ENCODE measurements around the gene LONRF3.
A peak's percentile ranks its signal among the peaks of the same experiment; 100 is the strongest.

Gene LONRF3

DNA sequence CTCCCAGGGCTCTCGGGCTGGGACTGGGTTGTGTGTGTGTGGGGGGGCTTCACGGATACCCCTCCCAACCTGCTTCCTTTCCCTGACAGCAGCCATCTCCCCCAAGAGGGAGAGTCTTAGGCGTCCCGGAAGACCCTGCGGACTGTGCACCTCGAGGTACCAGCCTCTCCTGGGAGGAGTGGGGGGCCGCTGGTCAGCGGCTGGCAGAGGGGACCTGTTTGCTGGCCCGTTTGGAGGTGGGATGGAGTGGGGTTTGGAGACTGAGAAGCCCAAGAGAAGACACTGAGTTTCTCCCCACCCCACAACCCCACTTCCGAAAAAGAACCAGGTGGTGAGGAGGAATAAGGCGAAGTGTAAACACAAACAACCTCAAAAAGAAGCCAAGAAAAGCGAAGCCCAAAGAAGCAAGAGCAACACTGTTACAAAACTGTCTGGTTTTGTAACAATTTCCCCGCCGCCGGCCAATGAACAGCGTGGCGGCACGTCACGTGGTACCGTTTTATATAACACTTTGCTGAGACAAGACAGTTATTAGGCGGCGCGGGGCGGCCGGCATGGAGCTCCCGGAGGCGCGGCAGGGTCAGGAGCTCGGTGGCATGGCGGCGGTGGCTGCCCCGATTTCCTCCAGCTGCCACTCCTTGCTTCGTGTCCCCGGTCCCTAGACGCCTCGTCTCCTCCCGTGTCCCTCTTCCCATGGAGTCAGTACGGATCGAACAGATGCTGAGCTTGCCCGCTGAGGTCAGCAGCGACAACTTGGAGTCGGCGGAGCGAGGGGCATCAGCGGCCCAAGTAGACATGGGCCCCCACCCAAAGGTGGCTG lies at the start of gene LONRF3:
Gene LONRF3 (plus strand): TSS at position 531 of the 820 bp plus-strand sequence. CDS start 163 bp downstream, at position 694.
- in situ Hi-C loops (cut with MboI; ENCODE audit: low sequenced_read_pairs): no loop called here
- no peak for DNase-seq (ENCODE audit: low spot score in 2 of 2)
- H3K27me3 ChIP-seq (ENCODE audit: low read depth): peaks cover 37% of the 10 kb centered on the region

DNA sequence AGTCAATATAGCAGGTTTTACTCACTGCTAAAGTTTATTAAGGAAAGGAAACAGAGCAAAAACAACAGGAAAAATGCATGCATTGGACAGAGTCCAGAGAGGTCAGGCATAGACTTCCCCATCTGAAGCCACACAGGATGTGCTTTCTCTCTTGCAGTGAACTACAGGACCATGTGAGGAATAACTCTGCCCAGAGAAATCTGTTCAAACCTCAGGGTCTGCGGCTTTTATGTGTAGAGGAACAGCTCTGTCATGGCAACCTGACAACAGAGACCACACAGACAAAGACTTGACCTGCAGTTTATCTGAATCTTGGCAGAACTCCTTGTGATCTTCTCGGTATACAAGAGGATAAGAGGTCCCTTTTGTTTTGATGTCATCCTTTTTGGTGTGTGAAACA lies 46.3 kb upstream of the LONRF3 start:
- Histone ChIP-seq H3K36me3 (replicated peaks) (no peaks in the 10 kb centered on the region), H3K27me3 (ENCODE audit: low read depth) (no peaks in the 10 kb centered on the region), H3K9me3 (no peaks in the 10 kb centered on the region), H3K4me3 (no peak overlapping the region), H3K4me1 (no peaks in the 10 kb centered on the region)
- in situ Hi-C loops (cut with MboI; ENCODE audit: low sequenced_read_pairs): no loop called here
- no peak for DNase-seq (ENCODE audit: low spot score in 2 of 2)

More for the DNA sequence above, at the start of gene LONRF3:
- Histone ChIP-seq H3K4me1 (peaks cover 9% of the 10 kb centered on the region), H3K36me3 (replicated peaks) (no peaks in the 10 kb centered on the region), H3K4me3 (peak within 1 kb of the TSS; percentile 13; the same call in 1 of the 2 replicates), H3K9me3 (no peaks in the 10 kb centered on the region)

DNA sequence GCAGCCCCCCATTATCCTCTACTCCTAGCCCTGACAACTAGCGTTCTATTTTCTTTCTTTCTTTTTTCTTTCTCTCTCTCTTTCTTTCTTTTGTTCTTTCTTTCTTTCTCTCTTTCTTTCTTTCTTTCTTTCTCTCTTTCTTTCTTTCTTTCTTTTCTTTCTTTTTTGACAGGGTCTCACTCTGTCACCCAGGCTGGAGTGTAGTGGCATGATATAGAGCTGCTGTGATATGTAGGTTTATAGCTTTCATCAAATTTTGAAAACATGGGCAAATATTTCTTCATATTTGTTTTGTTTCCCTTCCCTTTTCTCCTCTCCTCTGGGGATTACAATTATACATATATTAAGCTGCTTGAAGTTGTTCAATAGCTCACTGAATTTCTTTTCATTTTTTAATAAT lies 39.1 kb upstream of the LONRF3 start:
- in situ Hi-C loops (cut with MboI; ENCODE audit: low sequenced_read_pairs): no loop called here
- DNase-seq (ENCODE audit: low spot score in 2 of 2): no peak
- Histone ChIP-seq H3K4me1 (no peaks in the 10 kb centered on the region), H3K36me3 (replicated peaks) (no peaks in the 10 kb centered on the region), H3K4me3 (no peak overlapping the region), H3K27me3 (ENCODE audit: low read depth) (peaks cover 3% of the 10 kb centered on the region; the same call in 1 of the 2 replicates), H3K9me3 (no peaks in the 10 kb centered on the region)

DNA sequence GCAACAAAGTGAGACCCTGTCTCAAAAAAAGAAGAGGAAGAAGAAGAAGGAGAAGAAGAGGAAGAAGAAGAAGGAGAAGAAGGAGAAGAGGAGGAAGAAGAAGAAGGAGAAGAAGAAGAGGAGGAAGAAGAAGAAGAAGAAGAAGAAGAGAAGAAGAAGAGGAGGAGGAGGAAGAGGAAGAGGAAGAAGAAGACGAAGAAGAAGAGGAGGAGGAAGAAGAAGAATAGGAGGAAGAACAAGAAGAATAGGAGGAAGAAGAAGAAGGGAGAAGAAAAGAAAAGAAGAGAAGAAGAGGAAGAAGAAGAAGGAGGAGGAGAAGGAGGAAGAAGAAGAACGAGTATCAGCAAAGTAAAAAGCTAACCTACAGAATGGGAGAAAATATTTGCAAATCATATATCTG lies 33.3 kb upstream of the LONRF3 start:
- Histone ChIP-seq H3K4me1 (peaks cover 6% of the 10 kb centered on the region), H3K4me3 (no peak overlapping the region), H3K36me3 (replicated peaks) (no peaks in the 10 kb centered on the region), H3K27me3 (ENCODE audit: low read depth) (peaks cover 3% of the 10 kb centered on the region; the same call in 1 of the 2 replicates), H3K9me3 (no peaks in the 10 kb centered on the region)
- in situ Hi-C loops (cut with MboI; ENCODE audit: low sequenced_read_pairs): no loop called here
- no peak for DNase-seq (ENCODE audit: low spot score in 2 of 2)

DNA sequence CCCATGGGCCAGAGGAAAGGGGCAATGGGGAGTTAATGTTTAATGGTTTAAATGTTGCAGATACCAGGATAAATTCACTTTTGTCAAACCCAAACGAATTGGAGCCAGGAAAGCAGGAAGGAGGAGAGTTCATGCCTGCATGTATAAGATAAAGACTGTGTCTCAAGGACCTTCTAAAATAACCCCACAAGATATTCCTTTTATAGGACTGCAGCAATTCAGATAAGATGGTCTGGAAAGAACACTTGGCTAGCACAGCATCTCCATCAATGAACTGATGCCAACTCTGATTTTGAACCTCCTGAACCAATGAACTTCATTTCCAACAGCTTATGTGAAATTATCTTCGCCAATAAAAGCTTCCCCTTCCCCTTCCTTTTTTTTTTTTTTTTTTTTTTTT lies 31.3 kb upstream of the LONRF3 start:
- in situ Hi-C loops (cut with MboI; ENCODE audit: low sequenced_read_pairs): no loop called here
- H3K27me3 ChIP-seq (ENCODE audit: low read depth): no peaks in the 10 kb centered on the region
- H3K4me3 ChIP-seq: no peak overlapping the region

DNA sequence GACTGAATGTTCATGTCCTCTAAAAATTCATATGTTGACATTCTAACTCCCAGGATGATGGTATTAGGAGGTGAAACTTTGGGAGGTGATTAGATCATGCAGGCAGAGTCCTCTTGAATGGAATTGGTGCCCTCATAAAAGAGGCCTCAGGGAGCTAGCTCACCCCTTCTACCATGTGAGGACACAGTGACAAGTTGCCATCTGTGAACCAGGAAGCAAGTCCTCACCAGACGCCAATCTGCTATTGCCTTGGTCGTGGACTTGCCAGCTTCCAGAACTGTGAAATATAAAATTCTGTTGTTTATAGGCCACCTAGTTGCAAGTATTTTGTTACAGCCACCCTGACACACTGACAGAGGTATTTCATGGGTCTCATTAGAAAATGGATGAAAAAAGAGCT lies 28.5 kb upstream of the LONRF3 start:
- H3K36me3 ChIP-seq (replicated peaks): no peaks in the 10 kb centered on the region
- no peaks in the 10 kb centered on the region for H3K9me3 ChIP-seq
- in situ Hi-C loops (cut with MboI; ENCODE audit: low sequenced_read_pairs): no loop called here
- no peak overlapping the region for H3K4me3 ChIP-seq
- no peak for DNase-seq (ENCODE audit: low spot score in 2 of 2)
- H3K27me3 ChIP-seq (ENCODE audit: low read depth): no peaks in the 10 kb centered on the region
- peaks cover 15% of the 10 kb centered on the region for H3K4me1 ChIP-seq

More for the DNA sequence above, 31.3 kb upstream of the LONRF3 start:
- no peak for DNase-seq (ENCODE audit: low spot score in 2 of 2)
- no peaks in the 10 kb centered on the region for H3K9me3 ChIP-seq
- H3K4me1 ChIP-seq: peaks cover 15% of the 10 kb centered on the region
- H3K36me3 ChIP-seq (replicated peaks): no peaks in the 10 kb centered on the region

DNA sequence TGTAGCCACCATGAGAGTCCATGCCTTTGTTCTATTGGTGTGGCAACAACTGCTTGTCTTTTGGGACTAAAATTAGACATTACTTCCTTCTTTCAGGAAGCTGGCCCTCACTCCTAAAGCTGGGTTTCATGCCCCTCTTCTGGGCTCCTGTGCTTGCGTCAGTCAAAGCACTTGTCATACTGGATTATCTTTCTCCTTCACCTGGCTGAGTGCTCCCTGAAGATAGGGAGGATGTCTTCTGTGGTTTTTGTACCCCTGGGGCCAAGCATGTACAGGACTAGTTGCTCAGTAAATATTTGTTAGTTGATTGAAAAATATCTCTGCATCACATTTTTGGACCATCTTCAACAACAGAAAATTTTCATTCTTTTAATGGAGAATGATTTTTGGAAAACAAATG lies 26.1 kb upstream of the LONRF3 start:
- in situ Hi-C loops (cut with MboI; ENCODE audit: low sequenced_read_pairs): no loop called here
- Histone ChIP-seq H3K4me3 (no peak overlapping the region), H3K4me1 (peaks cover 15% of the 10 kb centered on the region), H3K27me3 (ENCODE audit: low read depth) (no peaks in the 10 kb centered on the region), H3K9me3 (no peaks in the 10 kb centered on the region), H3K36me3 (replicated peaks) (no peaks in the 10 kb centered on the region)
- no peak for DNase-seq (ENCODE audit: low spot score in 2 of 2)

DNA sequence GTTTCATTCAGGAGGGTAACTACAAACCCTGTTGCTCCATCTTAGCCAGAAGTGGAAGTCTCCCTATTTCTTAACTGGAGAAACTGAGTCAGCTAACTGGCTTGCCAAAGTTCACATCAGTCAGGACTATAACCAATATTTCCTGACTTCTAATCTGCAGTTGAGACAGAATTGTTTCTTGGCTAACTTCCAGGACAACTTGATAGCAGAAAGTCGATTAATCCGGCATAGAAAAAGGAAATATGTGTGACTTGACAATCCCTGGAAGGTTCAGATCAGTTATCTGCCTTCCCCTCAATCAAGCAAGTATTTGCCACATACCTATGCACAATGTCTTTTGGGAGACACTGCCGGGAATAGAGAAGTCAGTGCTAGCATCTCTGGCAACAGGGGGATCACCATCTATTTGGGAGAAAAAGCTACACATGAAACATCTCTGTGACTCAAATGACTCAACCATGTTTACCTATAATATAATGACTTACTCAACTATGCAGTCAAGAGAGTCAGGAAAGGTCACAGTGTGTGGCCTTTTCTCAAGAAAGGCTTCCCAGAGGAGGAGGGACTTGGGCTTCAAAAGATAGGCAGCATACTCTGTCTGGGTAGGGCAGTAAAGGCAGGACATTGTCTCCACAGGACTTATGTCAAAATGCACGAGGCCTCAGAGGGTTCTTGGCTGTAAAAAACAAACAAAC lies 12.4 kb upstream of the LONRF3 start:
- Histone ChIP-seq H3K9me3 (no peaks in the 10 kb centered on the region), H3K27me3 (ENCODE audit: low read depth) (peaks cover 9% of the 10 kb centered on the region), H3K4me3 (no peak overlapping the region), H3K4me1 (no peaks in the 10 kb centered on the region), H3K36me3 (replicated peaks) (no peaks in the 10 kb centered on the region)
- in situ Hi-C loops (cut with MboI; ENCODE audit: low sequenced_read_pairs): no loop called here
- no peak for DNase-seq (ENCODE audit: low spot score in 2 of 2)

DNA sequence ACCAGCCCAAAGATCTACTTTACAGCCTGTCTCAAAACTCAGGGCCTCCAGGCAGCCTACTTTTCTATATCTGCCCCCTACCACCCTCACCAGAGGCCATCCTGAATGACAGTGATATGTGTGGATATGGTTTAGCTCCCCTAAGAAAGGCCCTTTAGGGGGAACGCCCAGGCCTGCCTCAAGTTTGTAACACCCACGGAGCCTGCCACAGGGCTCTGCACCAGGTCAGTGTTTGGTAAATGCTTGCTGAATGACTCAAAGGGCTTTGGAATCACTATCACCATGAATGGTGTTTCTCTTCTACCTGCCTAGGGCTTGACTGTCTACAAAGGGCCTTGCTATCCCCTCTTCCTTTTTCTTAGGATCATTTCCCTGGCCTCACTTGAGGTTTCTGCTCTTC lies 11.3 kb upstream of the LONRF3 start:
- no peak for DNase-seq (ENCODE audit: low spot score in 2 of 2)
- H3K36me3 ChIP-seq (replicated peaks): no peaks in the 10 kb centered on the region
- no peaks in the 10 kb centered on the region for H3K4me1 ChIP-seq
- no peaks in the 10 kb centered on the region for H3K9me3 ChIP-seq
- H3K27me3 ChIP-seq (ENCODE audit: low read depth): peaks cover 12% of the 10 kb centered on the region
- in situ Hi-C loops (cut with MboI; ENCODE audit: low sequenced_read_pairs): no loop called here
- H3K4me3 ChIP-seq: no peak overlapping the region

DNA sequence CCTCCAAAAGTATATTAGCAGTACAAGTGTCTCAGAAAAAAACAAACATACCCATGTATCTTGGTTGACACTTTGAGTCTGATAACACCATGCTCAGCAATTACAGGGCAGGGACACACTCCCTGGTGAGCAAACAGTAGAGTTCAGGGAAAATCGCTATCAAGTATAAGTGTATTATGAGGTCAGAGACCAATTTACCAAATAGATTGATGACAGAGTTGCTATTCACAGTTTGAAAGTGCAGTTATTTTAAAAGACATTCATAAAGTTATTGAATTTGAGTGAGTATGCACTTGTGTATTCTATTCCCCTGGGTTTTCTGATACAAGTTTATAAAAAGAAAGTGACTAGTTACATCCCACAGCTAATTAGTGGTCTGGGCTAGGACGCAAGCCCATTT lies 10.2 kb upstream of the LONRF3 start:
- no peaks in the 10 kb centered on the region for H3K36me3 ChIP-seq (replicated peaks)
- DNase-seq (ENCODE audit: low spot score in 2 of 2): no peak
- no peak overlapping the region for H3K4me3 ChIP-seq
- H3K27me3 ChIP-seq (ENCODE audit: low read depth): peaks cover 12% of the 10 kb centered on the region
- in situ Hi-C loops (cut with MboI; ENCODE audit: low sequenced_read_pairs): no loop called here
- H3K9me3 ChIP-seq: no peaks in the 10 kb centered on the region
- H3K4me1 ChIP-seq: no peaks in the 10 kb centered on the region

DNA sequence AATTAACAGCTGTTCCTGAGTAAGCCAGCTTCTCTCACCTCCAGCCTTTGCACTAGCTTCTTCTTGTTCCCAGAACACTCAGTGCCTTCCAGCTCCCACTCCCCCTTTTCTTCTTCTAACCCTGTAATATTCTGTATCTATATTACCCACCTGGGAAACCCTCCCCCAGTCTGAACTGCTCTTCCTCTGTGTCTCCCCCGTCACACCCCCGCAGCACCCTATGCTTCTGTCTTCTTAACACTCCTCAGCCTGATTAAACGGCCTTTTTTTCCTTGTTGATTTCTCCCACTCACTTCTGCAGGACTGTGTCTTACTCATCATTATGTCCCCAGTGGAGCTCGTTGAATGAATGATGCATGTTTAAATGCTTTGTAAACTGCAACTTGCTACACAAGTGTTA lies 9.0 kb upstream of the LONRF3 start:
- peaks cover 11% of the 10 kb centered on the region for H3K27me3 ChIP-seq (ENCODE audit: low read depth)

DNA sequence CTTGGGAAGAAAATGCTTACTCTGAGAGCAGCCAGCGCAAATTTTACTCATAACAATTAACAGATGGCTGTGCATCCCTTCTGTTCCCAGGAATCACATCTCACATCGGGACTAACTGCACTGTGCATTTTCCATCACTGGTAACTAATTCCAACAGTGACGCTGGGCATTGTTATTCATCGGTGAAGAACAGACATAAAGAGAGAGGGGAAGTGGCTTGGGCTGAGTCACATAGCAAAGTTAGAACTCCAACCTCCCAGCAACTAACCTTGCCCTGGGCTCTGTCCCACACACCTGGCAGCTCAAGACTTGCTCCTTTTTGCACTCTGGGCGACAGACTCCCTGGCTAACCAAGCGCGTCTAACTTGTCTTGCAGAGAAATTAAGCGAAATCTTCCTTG lies 6.4 kb upstream of the LONRF3 start:
- H3K4me1 ChIP-seq: no peaks in the 10 kb centered on the region
- no peaks in the 10 kb centered on the region for H3K9me3 ChIP-seq
- H3K4me3 ChIP-seq: no peak overlapping the region
- H3K36me3 ChIP-seq (replicated peaks): no peaks in the 10 kb centered on the region
- in situ Hi-C loops (cut with MboI; ENCODE audit: low sequenced_read_pairs): no loop called here
- H3K27me3 ChIP-seq (ENCODE audit: low read depth): peaks cover 21% of the 10 kb centered on the region
- no peak for DNase-seq (ENCODE audit: low spot score in 2 of 2)

More for the DNA sequence above, 9.0 kb upstream of the LONRF3 start:
- Histone ChIP-seq H3K4me1 (no peaks in the 10 kb centered on the region), H3K9me3 (no peaks in the 10 kb centered on the region), H3K36me3 (replicated peaks) (no peaks in the 10 kb centered on the region), H3K4me3 (no peak overlapping the region)
- no peak for DNase-seq (ENCODE audit: low spot score in 2 of 2)
- in situ Hi-C loops (cut with MboI; ENCODE audit: low sequenced_read_pairs): no loop called here

DNA sequence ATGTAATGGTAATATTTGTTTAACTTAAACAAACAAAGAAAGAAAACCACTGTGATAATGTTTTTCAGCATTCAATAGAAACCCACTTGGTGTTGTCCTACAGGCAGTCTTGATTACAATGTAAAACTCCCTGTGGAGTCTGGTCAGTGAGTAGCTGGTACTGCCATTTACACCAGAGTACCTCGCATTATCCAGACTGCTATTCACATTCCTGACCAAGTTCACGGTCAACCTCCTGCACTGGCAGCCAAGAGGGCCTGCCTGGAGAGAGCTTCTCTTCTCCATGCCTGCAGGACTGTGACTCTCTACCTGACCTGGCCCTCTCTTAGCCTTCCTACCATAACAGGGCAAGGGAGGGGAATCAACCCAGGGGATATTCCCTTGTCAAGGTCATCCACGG lies 2.9 kb upstream of the LONRF3 start:
- no peaks in the 10 kb centered on the region for H3K36me3 ChIP-seq (replicated peaks)
- peaks cover 40% of the 10 kb centered on the region for H3K27me3 ChIP-seq (ENCODE audit: low read depth)
- no peak overlapping the region for H3K4me3 ChIP-seq
- no peaks in the 10 kb centered on the region for H3K9me3 ChIP-seq
- in situ Hi-C loops (cut with MboI; ENCODE audit: low sequenced_read_pairs): no loop called here
- DNase-seq (ENCODE audit: low spot score in 2 of 2): no peak
- peaks cover 9% of the 10 kb centered on the region for H3K4me1 ChIP-seq

DNA sequence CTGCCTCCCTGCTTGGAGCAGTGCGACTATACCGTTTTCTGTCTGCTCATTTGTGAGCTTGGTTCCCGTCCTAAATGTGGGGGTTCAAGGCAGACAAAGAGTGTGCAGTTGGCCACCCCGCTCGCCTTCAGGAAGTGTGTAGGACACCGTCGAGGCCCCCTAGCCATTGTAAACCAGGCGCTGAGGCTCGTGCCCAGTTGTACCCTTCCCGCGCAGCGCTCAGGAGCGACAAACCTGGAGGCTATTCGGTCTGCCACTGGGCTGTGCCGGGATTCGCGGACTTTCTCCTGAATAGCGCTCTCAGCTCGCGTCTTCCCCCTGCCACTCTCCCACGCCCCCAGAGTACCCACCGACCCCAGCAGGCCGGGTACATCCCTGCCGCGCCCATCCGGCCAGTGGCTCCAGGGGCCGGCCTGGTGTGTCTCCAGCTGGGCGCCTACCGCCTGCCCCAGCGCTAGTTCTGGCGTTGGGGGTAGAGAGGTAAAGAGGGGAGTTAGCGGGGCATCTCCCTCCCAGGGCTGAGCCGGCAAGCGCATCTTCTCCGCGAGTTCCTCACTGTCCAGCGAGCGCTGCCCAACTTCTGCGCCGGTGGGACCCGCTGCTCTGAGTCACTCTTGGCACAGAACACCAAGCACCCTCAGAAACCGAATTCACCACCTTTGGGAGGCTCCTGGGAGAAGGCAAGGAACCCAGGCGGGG lies 880 bp upstream of the LONRF3 start:
- no peaks in the 10 kb centered on the region for H3K9me3 ChIP-seq
- peaks cover 37% of the 10 kb centered on the region for H3K27me3 ChIP-seq (ENCODE audit: low read depth)
- H3K36me3 ChIP-seq (replicated peaks): no peaks in the 10 kb centered on the region
- DNase-seq (ENCODE audit: low spot score in 2 of 2): no peak
- in situ Hi-C loops (cut with MboI; ENCODE audit: low sequenced_read_pairs): no loop called here
- H3K4me1 ChIP-seq: peaks cover 9% of the 10 kb centered on the region
- H3K4me3 ChIP-seq: no peak overlapping the region
